ENCODE data around the gene PAPPA.

DNA sequence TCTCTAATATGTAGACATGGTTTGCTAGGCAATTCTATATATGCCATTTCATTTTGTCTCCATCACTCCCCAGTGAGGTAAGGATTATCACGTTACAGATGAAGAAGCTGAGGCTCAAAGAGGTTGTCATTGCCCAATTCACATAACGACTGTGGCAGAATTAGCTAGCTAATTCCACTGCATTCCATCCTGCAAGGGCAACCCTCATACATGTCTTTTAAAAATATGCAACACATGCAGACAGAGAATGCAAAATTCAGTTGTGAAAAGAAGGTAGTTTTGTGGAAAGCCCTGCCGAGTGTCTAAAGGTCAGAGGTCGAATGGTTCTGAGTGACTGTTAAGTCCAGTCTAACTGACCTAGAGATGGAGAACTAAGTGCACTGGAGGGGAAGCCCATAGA, 219.2 kb downstream of the PAPPA start:
- TF ChIP-seq CTCF (IDR thresholded peaks at IDR 0.05) = no peak
- TF ChIP-seq POLR2A (IDR thresholded peaks at IDR 0.05) = no peak
- TF ChIP-seq EP300 (IDR thresholded peaks at IDR 0.05) = no peak
